A673 (cell line): ENCODE data around the gene SACS. TPM values are rescaled to one million over a fixed set of nuclear protein-coding genes. Genes with fewer than 3 reads are reported as not detected.

ENCODE experiments used
- BruUV-seq: library from RNA; stranded (reverse); fragments of 400-500 nt; replicated peaks from 2 replicates; lab custom pipeline; 2021; lab: Mats Ljungman, UMichigan
- CTCF ChIA-PET: fragments of 300-600 bp; sonication (Branson Sonifier 250); formaldehyde crosslinking; loops from one replicate; lab custom pipeline; 2022; ENCODE audit warnings: antibody characterized with exemption; lab: Charles Lee
- POLR2A ChIA-PET: fragments of 300-600 bp; sonication (Branson Sonifier 250); formaldehyde crosslinking; loops from one replicate; lab custom pipeline; 2022; ENCODE audit warnings: antibody characterized with exemption; ENCODE audit not compliant: low non-redundant PET; lab: Charles Lee
- DNase-seq: peaks from one replicate; pipeline ENCODE4 v3.0.0-alpha.2; 2015; ENCODE audit warnings: low spot score
- H3K27ac ChIP-seq: fragments of 200-600 bp; sonication (generic); 2 replicates; pipeline ENCODE4 v1.5.1; 2016; ENCODE audit warnings: mixed run types, low read depth, mild to moderate bottlenecking, mixed read lengths, antibody characterized with exemption, low read length; ENCODE audit not compliant: poor library complexity, severe bottlenecking
- H3K27me3 ChIP-seq: fragments of 200-600 bp; sonication (generic); replicated peaks from 2 replicates; pipeline ENCODE4 v1.6.1; 2017; ENCODE audit warnings: mixed run types, low read depth, mild to moderate bottlenecking, mixed read lengths, antibody characterized with exemption, low read length; ENCODE audit not compliant: insufficient read depth, poor library complexity
- H3K36me3 ChIP-seq: fragments of 200-600 bp; sonication (generic); 2 replicates; pipeline ENCODE4 v1.6.1; 2016; ENCODE audit warnings: mixed run types, mild to moderate bottlenecking, mixed read lengths, antibody characterized with exemption, low read length; ENCODE audit not compliant: insufficient read depth, poor library complexity, severe bottlenecking
- H3K4me1 ChIP-seq: fragments of 200-600 bp; sonication (generic); 2 replicates; pipeline ENCODE4 v1.6.1; 2017; ENCODE audit warnings: mixed run types, mild to moderate bottlenecking, mixed read lengths, antibody characterized with exemption, low read length; ENCODE audit not compliant: insufficient read depth, poor library complexity, severe bottlenecking
- H3K4me3 ChIP-seq: fragments of 200-600 bp; sonication (generic); 2 replicates; pipeline ENCODE4 v1.5.1; 2016; ENCODE audit warnings: low read depth, mixed run types, mild to moderate bottlenecking, mixed read lengths, low read length; ENCODE audit not compliant: poor library complexity, severe bottlenecking
- H3K9me3 ChIP-seq: fragments of 200-600 bp; sonication (generic); 2 replicates; pipeline ENCODE4 v1.6.1; 2016; ENCODE audit warnings: mixed run types, low read depth, mild to moderate bottlenecking, mixed read lengths, antibody characterized with exemption, low read length; ENCODE audit not compliant: poor library complexity, severe bottlenecking
- EZH2 ChIP-seq: fragments of 200-600 bp; sonication (generic); IDR thresholded peaks from 2 replicates; pipeline ENCODE4 v1.6.1; 2017; ENCODE audit warnings: borderline replicate concordance, low read depth, mild to moderate bottlenecking, mixed read lengths, antibody characterized with exemption, low read length; ENCODE audit not compliant: poor library complexity, severe bottlenecking
- intact Hi-C: fragments of 100-400 bp; cut with micrococcal nuclease; formaldehyde crosslinking; loops from one replicate; pipeline ENCODE4 v1.10.0; 2022; ENCODE audit not compliant: unreplicated experiment
- total RNA-seq: library from RNA; stranded (reverse); gene quantifications from 2 replicates; pipeline ENCODE4 v1.2.3, GENCODE V29; 2021
- TF ChIP-seq, protein P1 (sequence below): fragments of 300-800, 200-600 bp; sonication (generic); conservative IDR thresholded peaks from 2 replicates; pipeline ENCODE4 v1.5.1; 2017; ENCODE audit warnings: low read depth, mild to moderate bottlenecking, antibody characterized with exemption, low read length, moderate library complexity, mixed read lengths

Gene SACS
- total RNA-seq, 1 experiment from 2014 or later = 35.9 TPM

DNA sequence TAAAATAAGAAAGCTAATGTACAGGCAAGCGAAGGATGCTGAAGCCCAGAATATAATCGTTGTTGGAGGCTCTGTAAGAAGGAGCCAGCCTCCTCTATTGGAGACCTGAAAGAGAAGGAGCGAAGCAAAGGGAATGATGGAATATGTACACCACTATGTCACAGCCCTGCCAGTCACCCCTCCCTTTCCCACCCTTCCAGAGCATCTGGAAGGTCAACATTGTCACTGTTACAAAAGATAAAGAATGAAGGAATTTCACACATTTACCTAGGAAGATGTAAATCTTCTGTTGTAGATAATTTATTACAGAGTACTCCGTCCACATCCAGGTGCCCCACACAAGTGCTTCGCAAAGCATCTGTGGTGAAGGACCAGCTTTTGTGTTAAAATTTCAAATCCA is 39.7 kb upstream of the SACS start:
- POLR2A ChIA-PET = interaction anchor here (0.7 kb wide), 1 partner anchor 979 kb away, joined by 3 read pairs; no protein-coding TSS in a partner anchor
- no peak for TF ChIP-seq EZH2
- TF ChIP-seq, protein P1, sequence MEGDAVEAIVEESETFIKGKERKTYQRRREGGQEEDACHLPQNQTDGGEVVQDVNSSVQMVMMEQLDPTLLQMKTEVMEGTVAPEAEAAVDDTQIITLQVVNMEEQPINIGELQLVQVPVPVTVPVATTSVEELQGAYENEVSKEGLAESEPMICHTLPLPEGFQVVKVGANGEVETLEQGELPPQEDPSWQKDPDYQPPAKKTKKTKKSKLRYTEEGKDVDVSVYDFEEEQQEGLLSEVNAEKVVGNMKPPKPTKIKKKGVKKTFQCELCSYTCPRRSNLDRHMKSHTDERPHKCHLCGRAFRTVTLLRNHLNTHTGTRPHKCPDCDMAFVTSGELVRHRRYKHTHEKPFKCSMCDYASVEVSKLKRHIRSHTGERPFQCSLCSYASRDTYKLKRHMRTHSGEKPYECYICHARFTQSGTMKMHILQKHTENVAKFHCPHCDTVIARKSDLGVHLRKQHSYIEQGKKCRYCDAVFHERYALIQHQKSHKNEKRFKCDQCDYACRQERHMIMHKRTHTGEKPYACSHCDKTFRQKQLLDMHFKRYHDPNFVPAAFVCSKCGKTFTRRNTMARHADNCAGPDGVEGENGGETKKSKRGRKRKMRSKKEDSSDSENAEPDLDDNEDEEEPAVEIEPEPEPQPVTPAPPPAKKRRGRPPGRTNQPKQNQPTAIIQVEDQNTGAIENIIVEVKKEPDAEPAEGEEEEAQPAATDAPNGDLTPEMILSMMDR = no peak
- Histone ChIP-seq H3K27me3 (peaks cover 6% of the 10 kb centered on the region), H3K4me1 (no peaks in the 10 kb centered on the region), H3K9me3 (no peaks in the 10 kb centered on the region), H3K36me3 (no peaks in the 10 kb centered on the region), H3K4me3 (no peak overlapping the region), H3K27ac (no peak overlapping the region)
- intact Hi-C loops = no loop called here
- DNase-seq = no peak
- CTCF ChIA-PET = interaction anchor here (0.6 kb wide), 1 partner anchor 402 kb away, joined by 3 read pairs; no protein-coding TSS in a partner anchor
- no TSS peak for BruUV-seq

DNA sequence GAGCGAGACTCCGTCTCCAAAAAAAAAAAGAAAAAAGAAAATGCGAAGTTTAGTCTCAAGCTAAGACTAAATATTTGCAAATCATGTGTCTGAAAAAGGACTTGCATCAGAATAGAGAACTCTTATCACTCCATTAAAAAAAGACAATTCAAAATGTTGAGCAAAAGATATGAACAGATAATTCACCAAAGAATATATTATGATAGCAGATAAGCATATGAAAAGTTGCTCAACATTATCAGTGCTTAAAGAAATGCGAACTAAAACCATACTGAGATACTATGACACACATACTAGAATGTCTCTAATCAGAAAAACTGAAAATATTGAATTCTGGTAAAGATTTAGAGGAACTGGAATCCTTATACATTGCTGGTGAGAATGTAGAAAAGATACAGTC is 38.7 kb upstream of the SACS start:
- no peaks in the 10 kb centered on the region for H3K4me1 ChIP-seq
- peaks cover 6% of the 10 kb centered on the region for H3K27me3 ChIP-seq
- TF ChIP-seq, protein P1 = no peak
- TF ChIP-seq EZH2 = no peak
- no TSS peak for BruUV-seq
- no peaks in the 10 kb centered on the region for H3K9me3 ChIP-seq
- intact Hi-C loops = no loop called here
- CTCF ChIA-PET = no interaction called here
- DNase-seq = no peak
- no peaks in the 10 kb centered on the region for H3K36me3 ChIP-seq
- no peak overlapping the region for H3K4me3 ChIP-seq
- no peak overlapping the region for H3K27ac ChIP-seq
- POLR2A ChIA-PET = no interaction called here

DNA sequence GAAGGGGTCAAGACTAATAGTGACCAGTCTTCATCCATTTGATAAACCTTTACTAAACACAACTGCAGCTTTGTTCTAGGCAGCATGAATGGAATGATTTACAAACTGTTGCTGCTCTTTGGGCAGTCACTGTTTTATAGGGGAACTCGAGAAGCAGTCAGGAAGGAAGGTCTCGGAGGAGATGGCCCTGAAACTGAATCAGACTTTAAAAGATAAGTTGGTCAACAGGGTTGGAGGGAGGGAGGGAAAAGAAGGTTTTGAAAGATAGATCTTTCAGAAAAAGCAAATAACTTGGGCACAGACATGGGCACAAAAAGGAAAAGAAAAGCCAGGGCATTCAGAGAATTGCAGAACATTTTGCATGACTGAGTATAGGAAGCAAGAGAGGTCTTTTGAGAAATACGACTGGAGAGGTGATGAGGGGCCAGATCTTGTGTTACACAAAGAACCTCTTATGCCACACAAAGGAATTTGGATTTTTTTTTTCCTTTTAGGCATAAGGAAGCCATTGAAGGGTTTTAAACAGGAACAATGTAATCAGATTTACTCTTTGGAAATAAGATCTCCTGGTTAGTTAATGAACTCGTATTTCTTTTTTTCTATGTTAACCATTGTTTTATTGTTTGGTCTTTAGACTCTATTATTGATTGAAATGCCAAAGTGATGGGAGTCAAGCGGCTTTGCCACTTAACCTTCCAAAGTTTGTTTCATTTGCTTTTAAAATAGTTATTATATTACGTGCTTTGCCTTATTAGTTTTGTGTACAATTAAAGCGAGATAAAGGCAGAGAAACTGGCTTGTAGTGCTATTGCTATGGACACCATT is 37.5 kb upstream of the SACS start:
- no peaks in the 10 kb centered on the region for H3K36me3 ChIP-seq
- no peak for TF ChIP-seq EZH2
- TF ChIP-seq, protein P1 = no peak
- H3K27ac ChIP-seq = no peak overlapping the region
- ChIA-PET POLR2A (no interaction called here), CTCF (no interaction called here)
- H3K4me1 ChIP-seq = no peaks in the 10 kb centered on the region
- intact Hi-C loops = no loop called here
- no peak overlapping the region for H3K4me3 ChIP-seq
- BruUV-seq = no TSS peak
- no peaks in the 10 kb centered on the region for H3K9me3 ChIP-seq
- peaks cover 6% of the 10 kb centered on the region for H3K27me3 ChIP-seq
- DNase-seq = no peak
